GM23338 (cell line): Measurements from ENCODE around the gene SLC25A48. TPM values are rescaled to one million over a fixed set of nuclear protein-coding genes. Genes with fewer than 3 reads are reported as not detected.

Experiments
- ATAC-seq: fragments of 200-7000 bp; cut with Tn5 transposase; 3 replicates; pipeline ENCODE4 v1.9.1; 2020
- DNase-seq: peaks from one replicate; pipeline ENCODE4 v3.0.0-alpha.2; 2015; ENCODE audit warnings: low spot score
- H2AFZ ChIP-seq: fragments of 200-600 bp; sonication (generic); 2 replicates; pipeline ENCODE4 v1.8.0; 2016; ENCODE audit warnings: antibody characterized with exemption, mild to moderate bottlenecking, moderate library complexity
- H3F3A ChIP-seq: fragments of 200-600 bp; sonication (generic); replicated peaks from 2 replicates; pipeline ENCODE4 v1.8.0; 2017; ENCODE audit warnings: antibody characterized with exemption, mixed run types, low read depth
- H3K27ac ChIP-seq: fragments of 200-600 bp; sonication (generic); 2 replicates; pipeline ENCODE4 v1.6.1; 2016; ENCODE audit warnings: low read depth
- H3K27me3 ChIP-seq: fragments of 200-600 bp; sonication (generic); 2 replicates; pipeline ENCODE4 v1.8.0; 2016; ENCODE audit warnings: mild to moderate bottlenecking, mixed run types, moderate library complexity; ENCODE audit not compliant: insufficient read depth
- H3K36me3 ChIP-seq: fragments of 200-600 bp; sonication (generic); 2 replicates; pipeline ENCODE4 v1.8.0; 2016; ENCODE audit warnings: mild to moderate bottlenecking; ENCODE audit not compliant: insufficient read depth
- H3K4me1 ChIP-seq: fragments of 200-600 bp; sonication (generic); 2 replicates; pipeline ENCODE4 v1.8.0; 2016; ENCODE audit warnings: mild to moderate bottlenecking, moderate library complexity; ENCODE audit not compliant: insufficient read depth
- H3K4me2 ChIP-seq: fragments of 200-600 bp; sonication (generic); 2 replicates; pipeline ENCODE4 v1.7.1; 2017; ENCODE audit warnings: mixed run types
- H3K4me3 ChIP-seq: fragments of 200-600 bp; sonication (generic); 2 replicates; pipeline ENCODE4 v1.6.1; 2016; ENCODE audit warnings: mixed run types
- H3K79me2 ChIP-seq: fragments of 200-600 bp; sonication (generic); replicated peaks from 2 replicates; pipeline ENCODE4 v1.8.0; 2017; ENCODE audit warnings: mild to moderate bottlenecking; ENCODE audit not compliant: insufficient read depth
- H3K9me2 ChIP-seq: fragments of 200-600 bp; sonication (generic); 2 replicates; pipeline ENCODE4 v1.8.0; 2017; ENCODE audit not compliant: insufficient read depth
- H4K20me1 ChIP-seq: fragments of 200-600 bp; sonication (generic); replicated peaks from 2 replicates; pipeline ENCODE4 v1.8.0; 2017; ENCODE audit warnings: mild to moderate bottlenecking; ENCODE audit not compliant: insufficient read depth
- H3K27ac Mint-ChIP-seq: 2 replicates; pipeline ENCODE4 v1.8.0; 2020; ENCODE audit warnings: inconsistent platforms, mild to moderate bottlenecking, moderate library complexity, mixed read lengths
- H3K27me3 Mint-ChIP-seq: 3 replicates; pipeline ENCODE4 v1.8.0; 2022; ENCODE audit warnings: low read depth, mild to moderate bottlenecking, moderate library complexity, mixed read lengths, inconsistent platforms; ENCODE audit not compliant: insufficient read depth, poor library complexity
- H3K36me3 Mint-ChIP-seq: 3 replicates; pipeline ENCODE4 v1.8.0; 2021; ENCODE audit warnings: low read depth, mild to moderate bottlenecking, inconsistent platforms, moderate library complexity, mixed read lengths
- H3K4me1 Mint-ChIP-seq: 3 replicates; pipeline ENCODE4 v1.8.0; 2020; ENCODE audit warnings: mild to moderate bottlenecking, inconsistent platforms, mixed read lengths
- H3K4me3 Mint-ChIP-seq: 3 replicates; pipeline ENCODE4 v1.8.0; 2021; ENCODE audit warnings: moderate library complexity, mild to moderate bottlenecking, inconsistent platforms, mixed read lengths
- H3K9me3 Mint-ChIP-seq: 3 replicates; pipeline ENCODE4 v1.8.0; 2020; ENCODE audit warnings: moderate library complexity, mild to moderate bottlenecking, inconsistent platforms, mixed read lengths
- CREB1 ChIP-seq: fragments of 250-450 bp; sonication (Bioruptor Pico); IDR thresholded peaks from 2 replicates; pipeline ENCODE4 v1.5.0; 2020; ENCODE audit warnings: low read depth, mild to moderate bottlenecking, moderate library complexity
- CTCF ChIP-seq, 2 experiments: fragments of 200-600 bp in 1 of 2; sonication (generic) in 1 of 2; conservative IDR thresholded peaks; 2 replicates each; pipeline versions ENCODE4 v1.5.1 to v1.6.1; 2016 to 2017; ENCODE audit warnings: antibody characterized with exemption in 2 of 2, low read depth in 2 of 2, mild to moderate bottlenecking in 2 of 2, moderate library complexity in 1 of 2
- ETS1 ChIP-seq: IDR thresholded peaks from 2 replicates; pipeline ENCODE4 v1.6.1; 2016; ENCODE audit warnings: antibody characterized with exemption
- EZH2 ChIP-seq: fragments of 200-600 bp; sonication (generic); IDR thresholded peaks from one replicate; pipeline ENCODE4 v1.8.0; 2017; ENCODE audit warnings: antibody characterized with exemption, mild to moderate bottlenecking, low read depth; ENCODE audit not compliant: unreplicated experiment
- EZH2phosphoT487 ChIP-seq: fragments of 200-600 bp; sonication (generic); IDR thresholded peaks from one replicate; pipeline ENCODE4 v1.8.1; 2018; ENCODE audit warnings: antibody characterized with exemption; ENCODE audit not compliant: unreplicated experiment
- JUNB ChIP-seq: IDR thresholded peaks from one replicate; pipeline ENCODE4 v1.6.1; 2016; ENCODE audit warnings: antibody characterized with exemption; ENCODE audit not compliant: unreplicated experiment
- NANOG ChIP-seq: IDR thresholded peaks from 2 replicates; pipeline ENCODE4 v1.6.1; 2016; ENCODE audit warnings: antibody characterized with exemption, borderline replicate concordance
- POLR2AphosphoS5 ChIP-seq: IDR thresholded peaks from 2 replicates; pipeline ENCODE4 v1.6.1; 2016; ENCODE audit warnings: antibody characterized with exemption, low read depth
- REST ChIP-seq: IDR thresholded peaks from one replicate; pipeline ENCODE4 v1.6.1; 2018; ENCODE audit warnings: antibody characterized with exemption; ENCODE audit not compliant: unreplicated experiment
- STAT1 ChIP-seq: IDR thresholded peaks from one replicate; pipeline ENCODE4 v1.6.1; 2016; ENCODE audit warnings: antibody characterized with exemption; ENCODE audit not compliant: unreplicated experiment
- ZNF114 ChIP-seq: fragments of 250-450 bp; sonication (Bioruptor Pico); IDR thresholded peaks from 2 replicates; pipeline ENCODE4 v1.5.0; 2020; ENCODE audit warnings: mild to moderate bottlenecking, moderate library complexity
- ZNF331 ChIP-seq: fragments of 250-450 bp; sonication (Bioruptor Pico); IDR thresholded peaks from 2 replicates; pipeline ENCODE4 v1.5.0; 2020; ENCODE audit warnings: low read depth, mild to moderate bottlenecking, moderate library complexity
- ZNF462 ChIP-seq: fragments of 250-450 bp; sonication (Bioruptor Pico); IDR thresholded peaks from 2 replicates; pipeline ENCODE4 v1.5.0; 2020; ENCODE audit warnings: mild to moderate bottlenecking, moderate library complexity
- polyA plus RNA-seq: library from polyadenylated mRNA; unstranded; fragments of >200 nt; fragmentation: Nextera tagmentation; extraction: Ambion mirVana; gene quantifications from 2 replicates; pipeline ENCODE4 v1.2.1, GENCODE V29; 2016
- total RNA-seq: library from RNA; depleted of rRNA; stranded (reverse); fragments of >200 nt; shearing (Covaris generic); gene quantifications from 2 replicates; pipeline ENCODE4 v1.2.3, GENCODE V29; 2014

Gene SLC25A48
- total and polyA plus RNA-seq, 2 experiments from 2014 or later, result 1.1 to 1.5 TPM

GRCh38 chr5:135890296-135890695 is 55.8 kb downstream of the SLC25A48 start:
- H3K4me1 ChIP-seq, result 0 out of 2 replicates have a peak, but pooled peaks cover 4% of the 10 kb centered on the region
- H3K4me2 ChIP-seq, result no peak overlapping the region
- Mint-ChIP-seq H3K4me3 (no peak overlapping the region), H3K27me3 (peaks cover 7% of the 10 kb centered on the region), H3K36me3 (no peaks in the 10 kb centered on the region), H3K27ac (no peak overlapping the region), H3K4me1 (peaks cover 19% of the 10 kb centered on the region), H3K9me3 (no peaks in the 10 kb centered on the region)
- H3K4me3 ChIP-seq, result no peak overlapping the region
- peaks cover 13% of the 10 kb centered on the region; the same call in 1 of the 2 replicates for H3K27me3 ChIP-seq
- no peak for DNase-seq
- no peaks in the 10 kb centered on the region for H4K20me1 ChIP-seq
- no peak for ATAC-seq
- H3F3A ChIP-seq, result no peaks in the 10 kb centered on the region
- no peaks in the 10 kb centered on the region for H3K9me2 ChIP-seq
- TF ChIP-seq EZH2phosphoT487 (no peak), JUNB (no peak), CREB1 (CRISPR knock-in tag) (no peak), ETS1 (no peak), ZNF462 (CRISPR knock-in tag) (no peak), CTCF (conservative IDR thresholded peaks at IDR 0.05; ENCODE audit: low read depth in 2 of 2) (no peak), EZH2 (no peak), STAT1 (no peak), ZNF331 (CRISPR knock-in tag) (no peak), REST (no peak), POLR2AphosphoS5 (no peak), ZNF114 (CRISPR knock-in tag) (no peak), NANOG (no peak)
- no peak overlapping the region for H3K27ac ChIP-seq
- H2AFZ ChIP-seq, result no peak overlapping the region
- no peaks in the 10 kb centered on the region for H3K36me3 ChIP-seq
- H3K79me2 ChIP-seq, result no peaks in the 10 kb centered on the region
